Limb (tissue), 2 donors: Measurements from ENCODE around the gene ABCC9.
A peak's percentile ranks its signal among the peaks of the same experiment; 100 is the strongest.

Source experiments
- DNase-seq, 2 donors: peaks; one replicate each; pipeline ENCODE4 v3.0.0-alpha.2; 2016; ENCODE audit errors: extremely low spot score in 2 of 2

The ABCC9 gene

DNA sequence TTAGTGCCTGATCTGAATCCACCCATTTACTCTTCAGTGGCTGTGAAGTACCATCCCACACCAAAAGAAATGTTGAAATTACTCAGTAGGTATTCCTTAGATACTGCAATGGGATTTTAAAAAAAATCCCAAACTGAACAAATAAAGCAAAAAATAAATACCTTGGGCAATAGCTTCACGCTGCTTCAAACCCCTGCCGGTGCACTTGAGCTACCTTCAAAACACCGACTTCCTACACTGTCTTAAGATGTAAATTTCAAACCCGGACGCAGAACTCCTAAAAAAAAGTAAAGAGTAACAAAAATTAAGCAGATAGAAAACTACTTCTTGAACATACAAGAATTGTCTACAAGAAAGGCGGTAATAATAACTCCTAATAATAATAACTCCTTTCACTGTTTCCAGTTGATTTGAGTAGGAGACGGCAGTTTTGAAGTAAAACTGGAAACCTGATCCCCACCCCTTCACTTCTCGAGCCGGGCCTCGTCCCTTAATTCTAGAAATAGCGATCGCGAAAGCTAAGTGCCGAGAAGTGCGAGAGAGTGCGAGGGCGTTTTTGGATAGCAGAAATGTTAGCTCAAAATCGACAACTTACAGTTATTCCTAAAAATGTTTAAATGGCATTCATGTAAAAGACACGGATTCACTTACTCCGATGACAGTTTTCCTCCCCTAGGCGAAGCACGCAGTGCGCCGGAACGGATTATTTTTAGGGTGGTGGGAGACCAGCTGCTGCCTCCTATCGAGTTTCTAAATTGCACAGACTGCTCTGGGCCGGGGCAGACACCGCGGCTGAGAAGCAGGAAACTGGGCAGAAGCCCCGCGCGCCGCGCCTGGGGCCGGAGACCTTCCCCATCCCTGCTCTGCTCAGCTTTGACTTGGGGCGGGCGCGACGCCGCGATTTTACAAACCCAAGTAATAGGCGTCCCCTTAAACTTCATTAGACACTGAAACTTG lies at the start of gene ABCC9:
TSS of gene ABCC9 (minus strand) at position 878 of the 957 bp plus-strand sequence. CDS start 4,752 bp downstream, outside the sequence.
- peak; percentile 61 to 79 for DNase-seq

- peak in 1 of 2 donors; percentile 32 for DNase-seq
These were observed 48.7 kb upstream of the ABCC9 start for GRCh38 chr12:21989819-21990412.

DNA sequence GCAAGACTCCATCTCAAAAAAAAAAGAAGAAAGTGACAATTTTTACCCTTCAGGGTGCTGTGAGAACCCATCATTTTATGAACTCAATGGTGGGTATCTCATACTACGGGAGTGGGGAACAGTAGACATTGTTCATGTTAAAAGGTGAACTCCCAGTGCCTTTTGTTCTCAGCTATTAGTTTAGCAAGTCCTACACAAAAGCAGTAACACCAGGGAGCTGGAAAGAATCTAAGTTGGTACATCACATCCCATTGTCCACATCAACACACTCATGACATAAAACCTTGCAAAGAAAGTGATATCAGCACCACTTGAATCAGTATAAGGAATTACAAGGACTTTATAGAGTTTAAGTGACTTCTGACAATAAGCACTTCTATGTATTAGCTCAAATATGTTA lies 47.4 kb upstream of the ABCC9 start:
- no peak for DNase-seq

- DNase-seq: no peak
These were observed 46.5 kb upstream of the ABCC9 start for GRCh38 chr12:21987755-21988154.

DNA sequence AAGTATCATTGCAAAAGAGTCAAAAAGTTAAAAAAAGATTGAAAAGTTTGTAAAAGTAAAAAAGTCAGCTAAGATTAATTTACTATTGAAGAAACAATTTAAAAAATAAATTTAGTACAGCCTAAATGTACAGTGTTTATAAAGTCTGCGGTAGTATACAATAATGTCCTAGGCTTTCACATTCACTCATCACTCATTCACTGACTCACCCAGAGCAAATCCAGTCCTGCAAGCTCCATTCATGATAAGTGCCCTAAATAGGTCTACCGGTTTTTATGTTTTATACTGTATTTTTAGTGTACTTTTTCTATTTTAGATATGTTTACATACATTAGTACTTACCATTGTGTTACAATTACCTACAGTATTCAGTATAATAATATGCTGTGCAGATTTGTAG lies 43.9 kb upstream of the ABCC9 start:
- DNase-seq: no peak

DNA sequence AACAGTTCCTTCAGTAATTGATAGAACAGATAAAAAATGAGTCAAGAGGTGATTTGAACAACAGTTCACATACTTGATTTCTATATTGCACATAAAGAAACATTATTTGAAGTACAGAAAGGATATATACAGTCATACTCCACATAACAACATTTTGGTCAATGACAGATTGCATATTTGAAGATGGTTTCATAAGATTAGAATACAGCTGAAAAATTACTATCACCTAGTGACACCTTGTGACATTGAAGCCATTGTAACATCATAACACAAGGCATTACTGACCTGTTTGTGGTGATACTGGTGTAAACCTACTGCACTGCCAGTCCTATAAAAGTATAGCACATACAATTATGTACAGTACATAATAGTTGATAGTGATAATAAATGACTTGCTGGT lies 43.1 kb upstream of the ABCC9 start:
- DNase-seq: no peak

GRCh38 chr12:21983095-21983494 lies 41.9 kb upstream of the ABCC9 start:
- DNase-seq: no peak

GRCh38 chr12:21980544-21980943 lies 39.3 kb upstream of the ABCC9 start:
- DNase-seq: no peak

DNA sequence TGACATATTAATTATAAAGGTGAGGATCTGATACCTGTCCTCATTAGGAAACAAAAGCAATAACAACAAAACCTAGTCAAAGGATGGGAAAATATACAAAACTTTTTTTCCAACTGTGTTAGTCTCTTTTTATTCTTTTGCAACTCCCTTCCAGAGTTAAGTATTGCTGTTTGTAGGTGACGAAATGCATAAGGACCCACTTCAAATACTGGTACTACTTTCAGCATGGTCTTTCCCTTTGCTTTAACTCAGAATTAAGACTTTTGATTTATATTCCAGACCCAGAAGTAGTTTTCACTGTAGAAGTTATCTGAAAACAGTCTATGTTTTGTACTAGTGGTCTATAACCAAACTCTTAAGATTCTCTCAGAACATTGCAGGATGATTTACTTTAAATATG lies 34.1 kb upstream of the ABCC9 start:
- no peak for DNase-seq

GRCh38 chr12:21973221-21973620 lies 32.0 kb upstream of the ABCC9 start:
- no peak for DNase-seq

DNA sequence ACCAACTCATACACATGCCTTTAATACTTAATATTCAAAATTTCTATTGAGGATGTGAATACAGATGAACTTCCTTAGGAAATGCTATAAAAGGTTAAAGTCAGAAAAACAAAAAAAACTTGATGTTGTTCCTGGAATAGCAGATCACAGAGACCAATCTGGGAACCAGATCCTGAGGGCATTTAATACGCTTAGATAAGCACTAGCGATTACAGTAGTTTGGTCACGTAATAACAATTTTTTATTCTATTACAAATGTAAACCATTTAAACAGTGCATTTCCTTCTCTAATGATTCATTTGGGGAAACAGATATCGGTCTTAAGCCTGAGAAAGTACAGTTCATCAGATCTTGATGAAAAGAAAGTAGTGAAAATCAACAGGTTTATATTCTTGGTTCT lies 30.8 kb upstream of the ABCC9 start:
- no peak for DNase-seq

GRCh38 chr12:21971344-21971743 lies 30.1 kb upstream of the ABCC9 start:
- no peak for DNase-seq

GRCh38 chr12:21962821-21963220 lies 21.6 kb upstream of the ABCC9 start:
- no peak for DNase-seq

GRCh38 chr12:21962236-21962635 lies 21.0 kb upstream of the ABCC9 start:
- no peak for DNase-seq

DNA sequence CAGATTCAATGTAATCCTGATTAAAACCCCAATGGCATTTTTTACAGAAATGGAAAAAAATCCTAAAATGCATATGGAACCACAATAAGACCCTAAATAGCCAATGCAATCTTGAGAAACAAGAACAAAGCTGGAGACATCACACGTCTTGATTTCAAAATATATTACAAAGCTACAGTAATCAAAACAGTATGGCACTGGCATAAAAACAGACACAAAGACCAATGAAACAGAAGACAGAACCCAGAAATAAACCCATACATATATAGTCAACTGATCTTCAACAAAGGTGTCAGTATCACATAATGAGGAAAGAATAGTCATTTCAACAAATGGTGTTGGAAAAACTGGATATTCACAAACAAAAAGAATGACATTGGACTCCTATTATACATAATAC lies 9.4 kb upstream of the ABCC9 start:
- DNase-seq: no peak

GRCh38 chr12:21949036-21949435 lies 7.8 kb upstream of the ABCC9 start:
- DNase-seq: no peak

- no peak for DNase-seq
These were observed 5.8 kb upstream of the ABCC9 start for GRCh38 chr12:21946983-21947382.

DNA sequence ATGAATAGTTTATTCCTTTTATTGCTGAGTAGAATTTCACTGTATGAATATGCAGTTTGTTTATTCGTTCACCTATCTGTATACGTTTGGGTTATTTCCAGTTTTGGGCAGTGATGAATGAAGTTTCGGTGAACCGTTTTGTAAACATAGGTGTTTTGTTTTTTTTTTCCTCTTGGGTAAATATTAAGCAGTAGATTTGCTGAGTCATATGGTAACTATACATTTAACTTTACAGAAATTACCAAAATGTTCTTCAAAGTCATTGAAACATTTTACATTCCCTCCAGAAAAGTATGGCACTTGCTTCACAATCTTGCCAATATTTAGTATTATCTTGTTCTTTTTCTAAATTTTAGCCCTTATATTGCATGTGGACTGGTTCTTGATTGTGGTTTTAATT lies 3.8 kb upstream of the ABCC9 start:
- DNase-seq: no peak

- DNase-seq: no peak
These were observed 1.1 kb upstream of the ABCC9 start for GRCh38 chr12:21942377-21942703.

DNA sequence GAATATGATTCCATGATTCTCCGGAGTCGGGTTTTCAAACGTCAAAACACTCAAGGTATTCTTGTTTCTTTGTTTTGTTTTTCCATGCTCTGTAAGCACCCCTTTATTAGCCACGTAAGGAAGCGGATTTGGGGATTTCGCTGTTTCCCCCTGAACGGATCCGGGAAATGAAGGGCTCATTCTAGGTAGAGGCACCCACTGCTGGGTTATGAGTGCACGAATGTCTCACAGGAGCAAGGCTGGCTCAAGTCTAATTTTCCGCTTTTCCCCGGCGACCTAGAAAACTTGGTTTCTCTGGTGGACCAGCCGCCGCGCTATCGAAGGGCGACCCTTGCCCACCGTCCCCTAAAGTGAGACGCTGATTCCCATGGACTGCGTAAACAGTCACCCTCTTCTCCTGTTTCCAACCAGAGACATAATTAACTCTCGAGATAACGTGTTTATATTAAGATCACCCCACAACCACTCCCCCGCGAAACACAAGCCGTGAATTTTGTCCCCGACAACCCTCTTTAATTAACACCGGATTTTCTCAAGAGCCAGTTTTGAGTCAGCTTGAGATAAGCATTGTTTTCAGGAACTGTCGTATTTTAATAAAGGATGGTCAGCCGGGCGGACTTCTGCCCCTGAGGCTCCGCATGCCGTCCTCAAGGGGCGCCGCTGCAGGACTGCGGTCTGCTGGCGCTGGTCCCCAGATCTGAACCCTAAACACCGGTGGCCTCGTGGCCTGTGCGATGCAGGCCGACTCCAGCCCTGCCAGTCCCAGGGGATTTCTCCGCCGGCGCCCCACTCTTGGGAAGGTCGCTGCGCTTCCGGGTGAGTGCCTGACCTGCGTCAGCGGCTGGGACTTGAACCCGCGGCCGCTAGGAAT lies 515 bp upstream of the ABCC9 start:
- peak; percentile 37 to 57 for DNase-seq

GRCh38 chr12:21939435-21939834 lies 1.8 kb downstream of the ABCC9 start:
- peak in 1 of 2 donors; percentile 14 for DNase-seq

- no peak for DNase-seq
These were observed 2.3 kb downstream of the ABCC9 start for GRCh38 chr12:21938879-21939278.
